Left kidney (tissue), 2 donors: ENCODE measurements around the gene JARID2. TPM values are rescaled to one million over a fixed set of nuclear protein-coding genes. Genes with fewer than 3 reads are reported as not detected.

Experiments used
- DNase-seq: peaks from one replicate; pipeline ENCODE4 v3.0.0-alpha.2; 2013
- polyA plus RNA-seq: library from polyadenylated mRNA; unstranded; fragments of 120-200 nt; gene quantifications from one replicate; pipeline ENCODE4 v1.2.1, GENCODE V29; 2013; ENCODE audit not compliant: insufficient read length

The JARID2 gene
- polyA plus RNA-seq, 1 donor = 28.4 TPM

DNA sequence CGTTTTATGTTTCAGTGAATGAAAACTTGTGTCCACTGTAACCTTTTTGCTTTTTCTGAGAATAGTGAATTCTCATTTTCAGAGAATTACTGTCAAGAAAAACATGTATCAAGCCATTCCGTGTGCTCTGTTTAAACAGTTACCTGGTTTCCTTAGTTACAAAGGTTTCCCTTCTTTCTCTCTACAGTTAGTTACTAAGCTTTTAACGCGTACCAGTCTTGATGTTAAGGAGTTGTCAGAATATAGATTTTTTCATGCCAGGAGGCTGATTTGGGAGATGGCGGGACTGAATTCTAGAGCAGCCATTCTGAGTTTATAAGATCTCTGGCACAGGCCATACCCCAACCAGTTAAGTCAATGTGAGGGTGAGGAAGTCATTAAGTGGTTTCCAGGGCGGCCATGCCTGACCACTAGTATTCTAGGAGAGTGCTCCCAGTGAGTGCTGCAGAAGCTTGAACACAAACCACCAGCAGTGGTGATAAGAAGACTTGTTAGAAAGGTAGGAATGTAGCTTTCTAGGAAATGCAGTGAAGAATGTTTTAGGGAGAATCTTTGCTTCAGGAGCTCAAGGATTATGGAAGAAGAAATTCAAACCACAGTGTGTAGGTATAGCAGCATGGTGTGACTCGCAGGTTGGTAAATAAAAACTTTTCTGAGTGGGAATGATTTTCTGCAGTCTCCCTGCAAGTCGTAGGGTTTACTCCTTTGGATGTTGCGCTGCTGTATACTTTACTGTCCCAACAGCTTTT, 112.9 kb downstream of the JARID2 start:
- no peak for DNase-seq

DNA sequence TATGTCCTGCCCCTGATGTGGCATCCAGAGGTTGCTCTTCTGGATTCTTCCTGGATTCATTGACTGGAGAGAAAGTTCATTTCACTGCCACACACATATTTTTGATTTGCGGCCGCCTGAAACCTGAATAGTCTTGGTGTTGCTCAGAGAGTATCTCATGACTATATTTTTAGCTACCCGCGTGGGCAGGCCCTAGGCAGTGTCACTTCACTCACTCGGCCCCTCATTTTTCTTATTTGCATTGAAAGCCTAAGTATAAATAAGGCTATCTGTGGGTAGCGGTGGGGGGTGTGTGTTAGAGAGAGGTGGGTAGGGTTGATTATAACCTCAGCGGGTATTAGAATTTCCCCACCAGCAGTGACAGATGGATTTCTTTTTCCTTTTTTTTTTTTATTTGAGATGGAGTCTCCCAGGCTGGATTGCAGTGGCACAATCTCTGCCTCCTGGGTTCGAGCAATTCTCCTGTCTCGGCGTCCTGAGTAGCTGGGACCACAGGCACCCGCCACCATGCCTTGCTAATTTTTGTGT, 113.5 kb downstream of the JARID2 start:
- no peak for DNase-seq

- no peak for DNase-seq
Measured at GRCh38 chr6:15360300-15360699, 114.4 kb downstream of the JARID2 start.

DNA sequence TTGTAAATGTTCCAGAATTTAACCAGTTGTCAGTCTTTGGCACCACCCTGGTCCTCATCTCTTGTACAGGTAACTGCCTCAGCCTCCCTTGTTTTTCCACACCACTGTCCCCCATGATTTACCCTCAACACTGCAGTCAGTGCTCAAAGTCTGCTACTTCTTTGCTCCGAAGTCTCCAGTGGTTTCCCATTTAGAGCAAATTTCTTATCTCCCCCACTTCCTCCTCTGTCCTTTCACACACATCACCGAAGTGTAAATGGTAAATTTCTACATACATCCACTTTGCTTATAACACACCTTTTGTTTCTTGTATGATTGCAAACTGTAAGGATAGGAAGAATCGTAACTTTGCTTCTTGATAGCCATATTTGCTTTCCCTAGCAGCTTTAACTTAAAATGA, 115.3 kb downstream of the JARID2 start:
- no peak for DNase-seq

- no peak for DNase-seq
Measured at GRCh38 chr6:15362274-15363160, 116.6 kb downstream of the JARID2 start.

- no peak for DNase-seq
Measured at GRCh38 chr6:15363164-15363522, 117.3 kb downstream of the JARID2 start.

GRCh38 chr6:15363523-15364400, 117.9 kb downstream of the JARID2 start:
- DNase-seq = no peak

- DNase-seq = no peak
Measured at GRCh38 chr6:15364401-15365037, 118.7 kb downstream of the JARID2 start.

GRCh38 chr6:15365273-15365687, 119.4 kb downstream of the JARID2 start:
- DNase-seq = peak; percentile 65

GRCh38 chr6:15366003-15366535, 120.2 kb downstream of the JARID2 start:
- no peak for DNase-seq

- no peak for DNase-seq
Measured at GRCh38 chr6:15366879-15367278, 121.0 kb downstream of the JARID2 start.

DNA sequence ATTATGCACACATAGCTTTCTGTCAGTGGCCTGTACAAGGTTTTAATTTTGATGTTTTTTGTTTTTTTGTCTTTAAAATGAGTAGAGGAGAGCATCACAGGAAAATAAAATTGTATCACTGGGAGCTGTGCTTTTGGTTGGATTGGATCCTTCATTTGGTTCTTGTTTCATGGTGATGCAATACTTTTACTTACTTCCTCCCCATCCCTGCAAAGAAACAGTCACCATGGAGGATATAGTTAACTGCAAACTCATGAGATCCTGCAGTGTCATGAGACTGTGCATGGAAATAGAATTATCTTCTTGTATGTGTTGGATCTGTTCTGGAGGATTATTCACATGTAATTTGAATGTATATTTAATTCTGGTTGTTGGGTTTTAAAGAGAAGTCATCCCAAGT, 122.3 kb downstream of the JARID2 start:
- no peak for DNase-seq

DNA sequence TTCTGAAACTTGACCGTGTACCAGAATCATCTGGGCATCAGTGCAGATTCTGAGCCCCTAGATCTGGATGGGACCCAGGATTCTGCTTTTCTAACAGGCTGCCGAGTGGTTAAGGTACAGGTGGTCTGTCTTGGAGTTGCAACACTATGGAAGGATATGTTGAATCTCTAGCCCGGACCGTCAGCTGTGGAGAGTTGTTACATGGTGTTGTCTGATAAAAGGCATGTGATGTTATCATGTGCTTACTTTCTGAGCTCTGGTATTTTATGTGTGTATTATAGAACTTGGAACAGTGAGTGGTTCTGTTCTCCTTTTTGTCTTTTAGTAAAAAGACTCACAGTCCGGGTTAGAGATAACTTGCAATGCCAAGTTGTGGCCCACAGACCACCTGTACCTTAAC, 123.0 kb downstream of the JARID2 start:
- no peak for DNase-seq

- DNase-seq = no peak
Measured at GRCh38 chr6:15369838-15370237, 124.0 kb downstream of the JARID2 start.

DNA sequence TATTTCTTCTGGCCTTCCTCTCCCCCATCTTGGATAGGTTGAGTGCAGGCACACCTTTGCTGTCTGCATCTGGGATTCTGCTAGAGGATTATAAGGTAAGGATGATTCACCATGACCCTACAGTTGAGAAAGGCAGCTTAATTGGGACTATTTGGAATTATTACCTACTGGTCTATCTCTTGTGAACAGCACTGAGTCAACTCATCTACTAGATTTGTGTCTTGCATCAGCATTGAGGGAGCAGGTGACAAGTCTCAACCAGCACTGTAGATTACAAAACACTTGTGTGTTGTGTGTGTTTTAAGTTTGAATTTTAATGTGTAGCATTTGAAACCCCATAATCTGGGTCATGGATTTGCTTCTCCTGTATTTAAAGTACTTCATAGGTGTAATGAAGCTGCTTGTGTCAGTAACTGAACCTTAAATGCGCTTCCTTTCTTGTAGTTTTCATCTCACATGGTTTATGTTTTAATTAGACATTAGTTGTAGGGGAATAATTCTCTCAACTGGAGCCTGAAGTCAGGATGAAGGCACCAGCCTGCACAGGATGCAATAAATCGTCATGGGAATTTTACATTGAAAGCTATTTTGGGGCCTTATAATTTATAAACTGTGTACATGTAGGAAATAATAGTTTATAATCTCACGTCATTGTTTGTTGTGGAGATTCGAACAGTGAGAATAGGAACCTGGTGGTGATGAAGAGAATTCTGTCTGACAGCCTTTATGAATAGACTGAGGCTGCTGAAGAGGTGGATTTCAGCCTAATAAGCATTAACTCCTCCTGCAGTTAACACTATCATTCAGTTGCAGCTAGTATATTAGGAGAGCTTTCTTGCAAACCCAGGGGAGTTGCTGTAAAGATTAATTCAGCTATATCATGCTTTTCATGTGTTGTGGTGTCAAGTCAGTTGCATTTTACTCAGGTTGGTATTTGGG, 125.1 kb downstream of the JARID2 start:
- DNase-seq = no peak

GRCh38 chr6:15372932-15373331, 127.1 kb downstream of the JARID2 start:
- DNase-seq = no peak

GRCh38 chr6:15374119-15374518, 128.2 kb downstream of the JARID2 start:
- DNase-seq = no peak

- no peak for DNase-seq
Measured at GRCh38 chr6:15375018-15375417, 129.1 kb downstream of the JARID2 start.

- DNase-seq = no peak
Measured at GRCh38 chr6:15375638-15376290, 129.9 kb downstream of the JARID2 start.
